GM12878 (cell line): ENCODE data around the gene HS6ST3. TPM values are rescaled to one million over a fixed set of nuclear protein-coding genes. Genes with fewer than 3 reads are reported as not detected.

ENCODE experiments used
- ATAC-seq: fragments of 200-7000 bp; cut with Tn5 transposase; 3 replicates; pipeline ENCODE4 v1.9.1; 2020; ENCODE audit warnings: mild to moderate bottlenecking, moderate library complexity
- BruUV-seq: library from RNA; stranded (reverse); fragments of 400-500 nt; replicated peaks from 2 replicates; lab custom pipeline; 2021; lab: Mats Ljungman, UMichigan
- CTCF ChIA-PET: fragments of 300-600 bp; sonication (Branson Sonifier 250); formaldehyde crosslinking; extraction: SDS; loops from one replicate; lab custom pipeline; 2021; ENCODE audit warnings: inconsistent platforms; lab: Yijun Ruan, JAX
- POLR2A ChIA-PET: fragments of 350-600 bp; formaldehyde crosslinking; extraction: SDS; loops from one replicate; lab custom pipeline; 2021; ENCODE audit warnings: inconsistent platforms; lab: Charles Lee
- RAD21 ChIA-PET: fragments of 300-600 bp; sonication (Branson Sonifier 250); formaldehyde crosslinking; loops from one replicate; lab custom pipeline; 2023; ENCODE audit warnings: antibody characterized with exemption; ENCODE audit not compliant: unreplicated experiment; lab: Charles Lee
- SMC1A ChIA-PET: fragments of 300-600 bp; sonication (Branson Sonifier 250); formaldehyde crosslinking; loops from one replicate; lab custom pipeline; 2023; ENCODE audit not compliant: unreplicated experiment, uncharacterized antibody; lab: Charles Lee
- DNase-seq: peaks from one replicate; pipeline ENCODE4 v3.0.0-alpha.2; 2011; ENCODE audit warnings: low read depth, low spot score
- FAIRE-seq: peaks from 3 replicates; lab custom pipeline; 2011; peaks lifted over from hg19 to GRCh38; lab: Jason Lieb, UNC
- H2AFZ ChIP-seq: 2 replicates; pipeline ENCODE4 v1.6.0; 2011; ENCODE audit warnings: low read depth, low read length, control low read depth; ENCODE audit not compliant: control insufficient read depth
- H3K27ac ChIP-seq: 2 replicates; pipeline ENCODE4 v1.5.1; 2011; ENCODE audit warnings: control low read depth; ENCODE audit not compliant: control insufficient read depth, insufficient read depth
- H3K27me3 ChIP-seq, 2 experiments: replicated peaks in 1 of 2; 2 replicates each; pipeline versions ENCODE4 v1.6.0 to v1.6.1; 2011; ENCODE audit warnings: low read length in 1 of 2; ENCODE audit not compliant: control insufficient read depth in 2 of 2, insufficient read depth in 2 of 2
- H3K36me3 ChIP-seq, 2 experiments: 2 replicates each; pipeline ENCODE4 v1.5.1; 2011; ENCODE audit warnings: low read length in 1 of 2; ENCODE audit not compliant: control insufficient read depth in 2 of 2, insufficient read depth in 2 of 2
- H3K4me1 ChIP-seq: 2 replicates; pipeline ENCODE4 v1.6.1; 2011; ENCODE audit warnings: mild to moderate bottlenecking, low read length, moderate library complexity, mixed read lengths; ENCODE audit not compliant: control insufficient read depth, insufficient read depth
- H3K4me2 ChIP-seq: 2 replicates; pipeline ENCODE4 v1.6.0; 2011; ENCODE audit warnings: control low read depth; ENCODE audit not compliant: control insufficient read depth, insufficient read depth
- H3K4me3 ChIP-seq: fragments of 200-600 bp; sonication (generic); 2 replicates; pipeline ENCODE4 v1.5.1; 2016
- H3K79me2 ChIP-seq: 2 replicates; pipeline ENCODE4 v1.6.0; 2011; ENCODE audit warnings: low read length; ENCODE audit not compliant: control insufficient read depth, insufficient read depth
- H3K9ac ChIP-seq: 2 replicates; pipeline ENCODE4 v1.8.0; 2011; ENCODE audit warnings: low read length, control low read depth, mixed read lengths; ENCODE audit not compliant: control insufficient read depth, insufficient read depth
- H3K9me3 ChIP-seq: replicated peaks from 3 replicates; pipeline ENCODE4 v1.5.1; 2011; ENCODE audit warnings: mild to moderate bottlenecking, low read length; ENCODE audit not compliant: control insufficient read depth, insufficient read depth
- H4K20me1 ChIP-seq: 2 replicates; pipeline ENCODE4 v1.6.0; 2011; ENCODE audit not compliant: control insufficient read depth, insufficient read depth
- ASH2L ChIP-seq: fragments of 300-600, 200-600 bp; sonication (generic); IDR thresholded peaks from 2 replicates; pipeline ENCODE4 v1.6.1; 2017; ENCODE audit warnings: low read depth, mild to moderate bottlenecking, borderline replicate concordance
- ATF7 ChIP-seq: fragments of 450-650 bp; IDR thresholded peaks from 2 replicates; pipeline ENCODE4 v1.6.1; 2016; ENCODE audit warnings: low read depth, mild to moderate bottlenecking
- BACH1 ChIP-seq: fragments of 450-650 bp; IDR thresholded peaks from 2 replicates; pipeline ENCODE4 v1.6.1; 2017; ENCODE audit warnings: mild to moderate bottlenecking, borderline replicate concordance
- CHD4 ChIP-seq: fragments of 200-600 bp; sonication (generic); IDR thresholded peaks from 2 replicates; pipeline ENCODE4 v1.6.1; 2016; ENCODE audit warnings: mild to moderate bottlenecking
- CUX1 ChIP-seq: IDR thresholded peaks from 2 replicates; pipeline ENCODE4 v1.6.1; 2012; ENCODE audit warnings: improper control_type of control experiment, low read depth, low read length; ENCODE audit not compliant: insufficient replicate concordance
- DPF2 ChIP-seq: fragments of 450-650 bp; IDR thresholded peaks from 2 replicates; pipeline ENCODE4 v1.6.1; 2017; ENCODE audit warnings: mild to moderate bottlenecking
- ESRRA ChIP-seq: IDR thresholded peaks from 2 replicates; pipeline ENCODE4 v1.6.1; 2012; ENCODE audit warnings: mild to moderate bottlenecking, low read length, improper control_type of control experiment
- MLLT1 ChIP-seq: fragments of 450-650 bp; IDR thresholded peaks from 2 replicates; pipeline ENCODE4 v1.6.1; 2016; ENCODE audit warnings: mild to moderate bottlenecking
- NFYB ChIP-seq: IDR thresholded peaks from 2 replicates; pipeline ENCODE4 v1.6.1; 2011; ENCODE audit warnings: low read depth, mild to moderate bottlenecking, low read length, improper control_type of control experiment, moderate library complexity; ENCODE audit not compliant: insufficient read depth
- SIX5 ChIP-seq: IDR thresholded peaks from 2 replicates; pipeline ENCODE4 v1.6.1; 2011; ENCODE audit warnings: mild to moderate bottlenecking, low read depth, low read length, moderate library complexity; ENCODE audit not compliant: severe bottlenecking
- SUPT20H ChIP-seq: IDR thresholded peaks from 2 replicates; pipeline ENCODE4 v1.6.1; 2011; ENCODE audit warnings: low read depth, mild to moderate bottlenecking, low read length, moderate library complexity, borderline replicate concordance; ENCODE audit not compliant: control insufficient read depth
- ZBTB33 ChIP-seq: fragments of 450-650 bp; IDR thresholded peaks from 2 replicates; pipeline ENCODE4 v1.6.1; 2017; ENCODE audit warnings: mild to moderate bottlenecking
- WGBS: methylation state at CpG from one replicate; pipeline ENCODE4 v1.1.6; 2016; ENCODE audit warnings: low lambda C conversion rate; ENCODE audit not compliant: insufficient replicate concordance, insufficient coverage; ENCODE audit errors: missing lambda C conversion rate; 5-methylcytosine and 5-hydroxymethylcytosine counted together
- in situ Hi-C: fragments of 300-500 bp; cut with MboI; formaldehyde crosslinking; loops from 9 replicates; pipeline ENCODE4 v1.14.3; 2018; ENCODE audit warnings: mixed read lengths
- intact Hi-C: fragments of 100-400 bp; cut with micrococcal nuclease; formaldehyde crosslinking; loops from one replicate; pipeline ENCODE4 v1.14.2; 2022; ENCODE audit not compliant: unreplicated experiment
- polyA plus RNA-seq, 11 experiments: library from polyadenylated mRNA; depleted of rRNA in 4 of 11; unstranded in 6 of 11; stranded (reverse) in 5 of 11; fragments of >200 nt; fragmentation: Nextera tagmentation in 4 of 11; fragmentation: Illumina TruSeq in 1 of 11; extraction: Ambion mirVana in 4 of 11; extraction: Trizol in 1 of 11; gene quantifications; 1 replicate in 1 of 11; 2 replicates in 10 of 11; pipeline versions ENCODE4 v1.2.1 to v1.2.3, GENCODE V29; 2011 to 2016; ENCODE audit warnings: inconsistent platforms in 2 of 11, missing spikeins in 2 of 11, low read depth in 1 of 11
- total RNA-seq, 4 experiments: library from RNA; depleted of rRNA in 3 of 4; stranded (reverse); fragments of >200 nt in 3 of 4; fragmentation: Illumina TruSeq in 1 of 4; extraction: Trizol in 1 of 4; gene quantifications; 2 replicates each; pipeline versions ENCODE4 v1.2.1 to v1.2.3, GENCODE V29; 2013 to 2021
- TF ChIP-seq, protein P1 (sequence below): fragments of 450-650 bp; formaldehyde crosslinking; IDR thresholded peaks from 2 replicates; pipeline ENCODE4 v1.4.0; 2022; ENCODE audit warnings: mild to moderate bottlenecking, moderate library complexity

HS6ST3 gene
- total and polyA plus RNA-seq, 10 of the 15 experiments (the other 5 are each of a cell fraction or from before 2014, with no cell fraction given) = under 0.01 to 2.9 TPM; not detected in 8

GRCh38 chr13:96680898-96681297 lies 591.0 kb downstream of the HS6ST3 start:
- Histone ChIP-seq H3K27ac (no peak overlapping the region), H3K9ac (no peak overlapping the region), H3K4me3 (no peak overlapping the region), H3K36me3 (no peaks in the 10 kb centered on the region), H3K4me1 (no peaks in the 10 kb centered on the region), H2AFZ (no peak overlapping the region), H3K27me3 (no peaks in the 10 kb centered on the region), H3K79me2 (no peaks in the 10 kb centered on the region), H4K20me1 (no peaks in the 10 kb centered on the region), H3K9me3 (no peaks in the 10 kb centered on the region), H3K4me2 (no peak overlapping the region)
- BruUV-seq = no TSS peak
- intact Hi-C loops = no loop called here
- 0% methylated on average over 5 of the region's 5 CpGs for WGBS
- in situ Hi-C loops = no loop called here
- ChIA-PET CTCF (no interaction called here), POLR2A (no interaction called here), RAD21 (no interaction called here), SMC1A (no interaction called here)
- ATAC-seq (no peak), DNase-seq (no peak), FAIRE-seq (no peak)
- TF ChIP-seq CHD4 (no peak), MLLT1 (no peak), DPF2 (no peak), BACH1 (no peak), CUX1 (no peak), NFYB (no peak), ZBTB33 (no peak), SIX5 (no peak), ATF7 (no peak), SUPT20H (no peak), ASH2L (no peak), ESRRA (no peak)
- TF ChIP-seq, protein P1, sequence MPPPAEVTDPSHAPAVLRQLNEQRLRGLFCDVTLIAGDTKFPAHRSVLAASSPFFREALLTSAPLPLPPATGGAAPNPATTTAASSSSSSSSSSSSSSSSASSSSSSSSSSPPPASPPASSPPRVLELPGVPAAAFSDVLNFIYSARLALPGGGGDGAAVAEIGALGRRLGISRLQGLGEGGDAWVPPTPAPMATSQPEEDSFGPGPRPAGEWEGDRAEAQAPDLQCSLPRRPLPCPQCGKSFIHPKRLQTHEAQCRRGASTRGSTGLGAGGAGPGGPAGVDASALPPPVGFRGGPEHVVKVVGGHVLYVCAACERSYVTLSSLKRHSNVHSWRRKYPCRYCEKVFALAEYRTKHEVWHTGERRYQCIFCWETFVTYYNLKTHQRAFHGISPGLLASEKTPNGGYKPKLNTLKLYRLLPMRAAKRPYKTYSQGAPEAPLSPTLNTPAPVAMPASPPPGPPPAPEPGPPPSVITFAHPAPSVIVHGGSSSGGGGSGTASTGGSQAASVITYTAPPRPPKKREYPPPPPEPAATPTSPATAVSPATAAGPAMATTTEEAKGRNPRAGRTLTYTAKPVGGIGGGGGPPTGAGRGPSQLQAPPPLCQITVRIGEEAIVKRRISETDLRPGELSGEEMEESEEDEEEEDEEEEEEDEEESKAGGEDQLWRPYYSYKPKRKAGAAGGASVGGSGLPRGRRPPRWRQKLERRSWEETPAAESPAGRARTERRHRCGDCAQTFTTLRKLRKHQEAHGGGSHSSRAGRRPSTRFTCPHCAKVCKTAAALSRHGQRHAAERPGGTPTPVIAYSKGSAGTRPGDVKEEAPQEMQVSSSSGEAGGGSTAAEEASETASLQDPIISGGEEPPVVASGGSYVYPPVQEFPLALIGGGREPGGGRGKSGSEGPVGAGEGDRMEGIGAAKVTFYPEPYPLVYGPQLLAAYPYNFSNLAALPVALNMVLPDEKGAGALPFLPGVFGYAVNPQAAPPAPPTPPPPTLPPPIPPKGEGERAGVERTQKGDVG = no peak
